Cortex of kidney (tissue), 1 donor: Measurements from ENCODE around the gene DEPDC4.

Source experiments
- DNase-seq: peaks from one replicate; lab custom pipeline; 2025; lab: John Stamatoyannopoulos, UW

Gene DEPDC4

GRCh38 chr12:100213016-100213891 lies 53.6 kb downstream of the DEPDC4 start:
- no peak for DNase-seq

GRCh38 chr12:100211698-100212097 lies 55.2 kb downstream of the DEPDC4 start:
- DNase-seq, result no peak

DNA sequence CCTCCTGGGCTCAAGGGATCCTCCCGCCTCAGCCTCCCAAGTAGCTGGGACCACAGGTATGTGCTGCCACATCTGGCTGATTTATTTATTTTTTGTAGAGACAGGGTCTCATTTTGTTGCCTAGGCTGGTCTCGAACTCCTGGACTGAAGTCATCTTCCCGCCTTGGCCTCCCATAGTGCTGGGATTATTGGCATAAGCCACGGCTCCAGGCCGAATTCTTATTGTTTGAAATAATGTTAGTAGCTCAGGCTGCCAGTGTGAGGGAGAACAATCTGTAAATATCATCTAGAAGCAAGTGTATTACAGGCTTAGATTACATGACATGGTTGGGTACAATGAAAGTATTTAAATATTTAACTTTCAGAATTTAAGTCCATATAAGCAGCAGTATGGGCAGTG lies 58.0 kb downstream of the DEPDC4 start:
- DNase-seq, result no peak

DNA sequence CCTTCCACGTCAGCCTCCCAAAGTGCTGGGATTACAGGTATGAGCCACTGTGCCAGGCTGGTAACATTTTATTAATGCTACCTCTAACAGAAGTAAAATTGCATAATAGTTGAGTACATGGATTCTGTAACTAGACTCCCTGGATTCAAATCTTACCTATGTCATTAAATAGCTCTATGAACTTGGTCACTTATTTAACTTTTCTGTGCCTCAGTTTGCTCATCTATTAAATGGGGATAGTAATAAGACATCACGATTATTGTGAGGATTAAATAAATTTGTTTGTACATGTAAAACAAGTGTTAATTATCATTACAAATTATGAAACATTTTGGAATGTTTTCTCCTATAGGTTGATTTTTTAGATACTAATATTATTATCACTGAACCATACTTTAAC lies 59.6 kb downstream of the DEPDC4 start:
- no peak for DNase-seq

DNA sequence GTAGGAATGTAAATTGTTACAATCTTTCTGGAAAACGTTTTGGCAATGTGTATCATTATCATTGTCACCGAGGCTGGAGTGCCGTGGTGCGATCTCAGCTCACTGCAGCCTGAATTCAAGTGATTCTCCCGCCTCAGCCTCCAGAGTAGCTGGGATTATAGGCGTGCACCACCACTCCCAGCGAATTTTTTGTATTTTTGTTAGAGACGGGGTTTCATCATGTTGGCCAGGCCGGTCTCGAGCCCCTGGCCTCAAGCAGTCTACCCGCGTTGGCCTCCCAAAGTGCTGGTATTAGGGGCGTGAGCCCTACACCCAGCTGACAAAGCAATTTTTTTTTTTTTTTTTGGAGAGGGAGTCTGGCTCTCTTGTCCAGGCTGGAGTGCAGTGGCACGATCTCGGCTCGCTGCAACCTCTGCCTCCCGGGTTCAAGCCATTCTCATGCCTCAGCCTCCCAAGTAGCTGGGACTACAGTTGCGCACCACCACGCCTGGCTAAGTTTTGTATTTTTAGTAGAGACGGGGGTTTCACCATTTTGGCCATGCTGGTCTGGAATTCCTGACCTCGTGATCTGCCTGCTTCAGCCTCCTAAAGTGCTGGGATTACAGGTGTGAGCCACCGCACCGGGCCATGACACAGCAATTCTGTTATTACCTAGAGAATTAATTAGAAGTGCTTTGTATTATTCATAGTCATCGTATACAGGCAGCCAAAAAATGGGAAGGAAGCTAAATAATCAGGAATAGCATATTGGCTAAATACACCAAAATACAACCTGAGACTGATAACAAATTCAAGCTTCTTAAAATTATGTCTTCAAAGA lies 65.1 kb downstream of the DEPDC4 start:
- no peak for DNase-seq

GRCh38 chr12:100200463-100201181 lies 66.3 kb downstream of the DEPDC4 start, which contains the start of gene ACTR6:
ACTR6 (plus strand) TSS chr12:100200815; CDS start chr12:100200852, 37 bp downstream.
- DNase-seq, result no peak

- no peak for DNase-seq
These were observed 67.3 kb downstream of the DEPDC4 start for GRCh38 chr12:100199347-100200149.

DNA sequence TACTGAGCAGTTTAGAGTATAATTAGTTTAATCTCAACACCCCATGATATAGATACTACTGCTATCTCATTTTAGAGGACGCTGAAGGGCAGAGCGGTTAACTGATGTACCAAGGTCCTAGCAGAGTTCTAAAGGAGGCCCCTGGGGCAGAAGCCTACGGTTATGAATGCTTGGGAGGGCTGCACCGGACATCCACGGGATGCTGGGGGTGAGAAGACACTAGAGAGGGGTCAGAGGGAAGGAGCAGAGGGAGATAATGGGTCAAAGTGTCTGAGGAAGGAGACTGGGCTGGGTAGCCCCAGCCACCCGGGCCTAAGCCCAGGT lies 67.9 kb downstream of the DEPDC4 start:
- DNase-seq, result no peak

- no peak for DNase-seq
These were observed 69.4 kb downstream of the DEPDC4 start for GRCh38 chr12:100197486-100197885.

DNA sequence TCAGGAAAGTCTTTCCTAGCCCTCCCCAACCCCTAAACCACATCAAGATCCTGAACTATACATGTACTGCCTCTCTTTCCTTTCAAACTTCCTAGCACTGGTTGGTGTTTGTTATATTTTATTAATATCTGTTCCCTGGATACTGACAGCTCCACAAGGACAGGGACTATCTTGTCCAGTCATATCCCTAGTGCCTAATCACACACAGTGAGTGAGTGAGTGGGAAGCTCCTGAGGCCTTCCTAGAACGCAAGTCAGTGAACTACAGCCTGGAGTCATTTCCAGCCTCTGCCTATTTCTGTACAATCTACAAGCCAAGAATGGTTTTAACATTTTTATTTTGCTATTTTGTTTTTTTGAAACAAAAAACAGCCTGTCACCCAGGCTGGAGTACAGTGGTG lies 73.8 kb downstream of the DEPDC4 start:
- no peak for DNase-seq
